Stimulated activated CD4-positive, alpha-beta T cell treated with anti-CD3 and anti-CD28 coated beads, Interleukin-2, amount 100 ng/mL, for 4 hours (primary cell): ENCODE results near the gene SPATA21.

Experiments
- DNase-seq: peaks from one replicate; pipeline ENCODE4 v3.0.0-alpha.2; 2020; ENCODE audit warnings: low read depth

The SPATA21 gene

DNA sequence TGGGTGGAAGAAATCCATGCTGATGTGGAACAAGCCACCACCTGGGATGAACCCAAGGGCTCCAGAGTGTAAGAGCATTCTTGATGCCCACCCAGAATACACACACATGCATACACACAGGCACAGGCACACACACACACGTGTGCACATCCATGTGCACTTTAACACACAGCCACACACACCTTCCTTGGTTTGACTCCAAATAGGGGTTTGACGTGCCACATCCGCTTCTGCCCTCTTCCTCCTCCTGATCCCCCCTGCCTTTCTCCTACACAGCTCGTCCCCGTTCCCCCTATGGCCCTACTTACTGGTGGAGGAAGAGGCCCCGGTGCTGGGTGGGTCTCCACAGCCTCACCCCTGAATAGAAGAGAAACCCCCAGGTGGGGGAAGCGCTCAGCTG is 16.0 kb downstream of the SPATA21 start:
- DNase-seq: no peak

DNA sequence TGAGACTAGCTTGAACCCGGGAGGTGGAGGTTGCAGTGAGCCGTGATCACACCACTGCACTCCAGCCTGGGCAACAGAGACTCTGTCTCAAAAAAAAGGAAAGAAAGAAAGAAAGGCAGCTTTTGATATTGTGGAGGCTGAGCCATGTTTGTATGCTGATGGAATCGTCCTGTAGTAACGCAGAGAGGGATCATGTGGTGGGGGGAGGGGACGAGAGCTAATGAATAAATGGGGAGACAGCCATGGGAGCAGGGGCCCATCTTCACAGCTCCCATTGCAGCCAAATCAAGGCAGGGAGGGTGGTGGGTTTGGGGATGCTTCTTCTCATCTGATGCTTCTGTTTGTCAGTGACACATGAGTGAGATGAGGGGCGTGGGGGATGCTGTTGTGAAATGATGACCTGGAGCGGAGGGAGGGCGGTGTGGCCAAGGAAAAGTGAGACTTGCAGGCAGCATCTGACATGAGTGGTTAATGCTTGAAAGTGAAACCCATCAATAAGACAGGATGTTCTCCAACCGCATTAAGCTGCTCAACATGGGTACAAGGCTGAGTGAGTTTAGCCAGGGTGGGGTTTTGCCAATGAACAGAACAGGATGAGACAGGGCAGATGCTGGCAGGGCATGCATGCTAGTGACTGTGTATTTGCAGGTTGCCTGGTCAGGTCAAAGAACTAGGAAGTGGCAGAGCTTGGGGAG is 16.7 kb downstream of the SPATA21 start:
- peak; percentile 31 for DNase-seq

DNA sequence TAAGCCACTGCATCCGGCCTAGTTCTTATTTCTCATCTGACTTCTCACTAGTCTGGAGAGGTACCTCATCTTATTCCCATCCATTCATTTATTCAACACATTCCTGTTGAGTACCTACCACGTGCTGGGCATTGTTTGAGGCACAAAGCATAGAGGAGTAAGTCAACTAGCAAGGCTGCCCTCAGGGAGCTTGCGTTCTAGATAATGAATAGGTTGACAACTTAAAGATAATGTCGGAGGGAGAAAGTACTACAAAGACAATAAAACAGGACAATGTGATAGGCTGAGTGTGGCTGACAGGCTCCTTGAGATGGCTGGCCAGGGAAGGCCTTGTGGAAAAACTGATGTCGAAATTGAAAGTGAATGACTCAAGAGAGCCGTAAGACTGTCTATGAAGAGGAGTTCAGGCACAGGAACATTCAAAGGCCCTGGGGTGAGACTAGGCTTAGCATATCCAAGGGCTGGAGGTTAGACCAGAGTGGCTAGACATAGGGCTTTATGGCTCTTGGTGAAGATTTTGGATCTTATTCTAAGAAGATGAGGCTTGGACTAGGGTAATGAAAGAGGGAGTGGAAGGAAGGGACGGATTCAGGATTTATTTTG is 18.3 kb downstream of the SPATA21 start:
- no peak for DNase-seq

DNA sequence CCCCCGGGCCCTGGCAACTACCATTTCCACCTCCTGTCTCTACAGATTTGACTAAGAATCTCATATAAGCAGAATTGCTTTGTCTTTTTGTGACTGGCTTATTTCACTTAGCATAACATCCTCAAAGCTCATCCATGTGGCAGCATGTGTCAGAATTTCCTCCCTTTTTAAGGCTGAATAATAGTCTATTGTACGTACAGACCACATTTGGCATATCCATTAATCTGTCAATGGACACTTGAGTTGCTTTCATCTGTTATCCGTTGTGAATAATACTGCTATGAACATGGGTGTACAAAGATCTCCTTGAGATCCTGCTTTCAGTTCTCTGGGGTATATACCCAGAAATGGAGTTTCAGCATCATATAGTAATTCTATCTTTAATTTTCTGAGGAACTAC is 24.0 kb downstream of the SPATA21 start:
- DNase-seq: no peak

DNA sequence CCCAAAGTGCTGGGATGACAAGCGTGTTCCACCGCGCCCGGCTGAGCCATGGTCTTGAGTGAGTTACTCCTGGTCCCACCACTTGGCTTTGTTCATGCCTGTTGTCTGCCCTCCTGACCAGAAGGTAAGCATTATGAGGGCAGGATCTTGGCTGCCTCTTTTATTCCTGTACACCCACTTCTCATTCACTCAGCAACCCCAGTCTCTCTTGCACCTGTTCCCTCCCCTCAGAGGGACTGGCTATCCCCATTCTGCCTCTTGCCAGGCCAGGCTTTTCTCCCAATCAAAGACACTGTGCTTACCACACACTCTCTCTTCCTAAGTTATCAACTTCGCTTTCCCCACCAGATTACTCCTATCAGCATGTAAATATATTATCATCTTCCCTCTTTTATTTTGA is 26.4 kb downstream of the SPATA21 start:
- no peak for DNase-seq

DNA sequence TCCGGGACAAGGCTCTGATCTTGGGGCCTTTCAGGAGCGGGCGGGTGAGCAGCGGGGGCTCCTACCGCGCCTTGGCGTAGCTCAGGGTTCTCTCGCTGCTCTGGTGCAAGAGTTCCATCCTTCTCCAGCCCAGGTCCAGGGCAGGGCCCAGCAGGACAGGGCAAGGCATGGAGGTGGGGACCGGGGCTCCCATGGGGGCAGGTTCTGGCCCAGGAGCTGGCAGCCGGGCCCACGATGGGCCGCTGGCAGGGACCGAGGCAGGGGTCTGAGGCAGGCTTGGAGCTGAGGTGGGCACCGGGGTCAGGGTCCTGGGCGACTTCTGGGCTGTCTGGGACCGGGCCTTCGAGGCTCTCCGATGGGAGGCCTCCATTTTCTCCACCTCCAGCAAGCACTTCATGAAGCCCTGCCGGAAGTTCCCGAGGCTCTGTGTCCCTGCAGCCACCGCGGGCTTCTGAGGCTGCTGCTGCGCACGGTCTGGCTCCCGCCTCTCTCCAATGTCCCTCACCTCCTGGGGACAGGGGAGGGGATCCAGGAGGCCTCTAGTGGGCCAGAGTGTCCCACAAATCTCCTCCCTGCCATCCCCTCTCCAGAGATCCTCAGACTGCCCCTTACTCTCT is 27.6 kb downstream of the SPATA21 start:
- DNase-seq: no peak

DNA sequence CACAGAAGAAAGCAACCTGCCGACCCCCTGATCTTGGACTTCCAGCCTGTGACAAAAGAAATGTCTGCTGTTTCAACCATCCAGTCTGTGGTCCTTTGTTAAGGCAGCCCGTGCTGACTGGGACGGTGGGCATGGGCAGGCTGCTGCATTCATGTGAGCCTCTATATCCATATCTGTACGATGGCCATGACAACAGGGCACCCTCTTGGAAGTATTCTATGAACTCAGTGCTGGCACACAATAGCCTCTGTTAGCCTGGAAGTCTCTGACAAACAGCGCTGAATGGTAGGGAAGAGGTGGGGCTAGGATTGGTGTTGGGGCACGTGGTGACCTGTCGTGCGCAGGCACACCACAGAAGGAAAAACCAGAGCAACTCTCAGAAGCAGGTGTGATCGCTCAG is 30.4 kb downstream of the SPATA21 start:
- DNase-seq: no peak

DNA sequence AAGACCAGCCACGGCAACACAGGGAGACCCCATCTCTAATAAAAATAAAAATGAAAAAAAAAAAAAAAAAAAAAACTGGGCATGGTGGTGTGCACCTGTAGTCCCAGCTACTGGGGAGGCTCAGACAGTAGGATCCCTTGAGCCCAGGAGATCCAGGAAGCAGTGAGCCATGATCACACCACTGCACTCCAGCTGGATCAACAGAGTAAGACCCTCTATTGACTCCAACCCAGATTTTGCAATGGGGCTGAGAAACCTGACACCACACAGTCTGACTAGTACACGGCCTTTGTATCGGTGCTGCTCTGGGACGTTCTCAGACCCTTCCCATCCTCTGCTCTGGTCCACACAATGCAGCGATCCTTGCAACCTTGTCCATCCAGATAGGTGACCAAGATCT is 31.8 kb downstream of the SPATA21 start:
- no peak for DNase-seq

DNA sequence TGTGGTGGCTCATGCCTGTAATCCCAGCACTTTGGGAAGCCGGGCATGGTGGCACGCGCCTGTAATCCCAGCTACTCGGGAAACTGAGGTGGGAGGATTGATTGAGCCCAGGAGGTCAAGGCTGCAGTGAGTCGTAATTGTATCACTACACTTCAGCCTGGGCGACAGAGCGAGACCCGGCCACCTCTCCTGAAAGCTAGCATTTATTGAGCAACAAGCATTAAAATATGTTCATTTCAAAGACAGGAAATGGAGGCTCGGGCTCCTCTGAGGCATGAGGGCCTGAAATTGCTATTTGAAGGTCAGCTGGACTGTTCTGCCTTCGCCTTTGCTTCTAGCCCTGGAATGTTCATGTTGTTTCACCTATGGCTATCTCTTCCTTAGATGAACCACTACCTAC is 34.5 kb downstream of the SPATA21 start:
- no peak for DNase-seq

DNA sequence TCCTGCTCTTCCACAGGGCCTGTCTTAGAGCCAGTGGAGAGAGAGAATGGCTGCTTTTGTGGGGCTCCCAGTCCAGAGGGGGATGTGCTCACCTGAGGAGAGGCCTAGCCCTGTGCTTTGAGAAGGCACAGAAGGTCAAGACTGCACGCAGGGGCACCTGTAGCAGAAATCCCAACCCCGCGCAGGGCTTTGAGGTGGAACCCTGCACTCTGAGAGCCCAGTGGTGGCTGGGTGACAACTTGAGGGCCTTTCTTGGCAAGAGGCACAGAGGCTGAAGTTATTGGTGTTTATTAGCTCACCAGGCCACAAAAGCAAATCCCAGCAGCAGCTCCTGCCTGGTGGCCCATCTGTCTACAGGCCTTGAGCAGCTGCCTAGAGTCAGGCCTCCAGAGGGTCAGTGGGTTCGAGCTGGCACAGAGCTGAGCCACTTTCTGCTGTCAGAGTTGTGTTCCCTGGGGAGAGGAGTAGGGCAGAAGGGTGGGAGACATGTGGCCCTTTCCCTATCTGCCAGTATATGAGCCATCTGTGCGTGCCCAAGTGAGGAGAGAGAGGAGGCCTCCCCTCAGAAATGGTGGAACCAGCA is 38.8 kb downstream of the SPATA21 start:
- DNase-seq: no peak

DNA sequence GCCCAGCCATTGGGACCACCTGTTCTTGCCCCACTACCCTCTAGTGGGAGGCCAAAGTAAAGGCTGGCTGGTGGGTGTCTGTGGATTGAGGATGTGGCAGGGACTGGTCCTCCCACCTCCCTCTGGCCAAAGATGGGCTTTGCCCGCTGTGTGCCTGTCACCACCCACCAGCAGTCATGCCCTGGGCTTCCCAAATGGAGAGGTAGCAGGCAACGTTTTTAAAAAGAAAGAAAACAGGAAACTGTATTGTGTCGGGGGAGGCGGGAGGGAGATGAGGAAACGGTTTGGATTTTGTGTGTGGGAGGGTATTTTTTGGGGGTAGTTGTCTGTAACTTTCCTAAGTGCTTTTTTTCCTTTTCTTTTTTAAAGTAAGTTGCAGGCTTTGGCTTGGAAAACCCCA is 40.1 kb downstream of the SPATA21 start:
- DNase-seq: no peak

DNA sequence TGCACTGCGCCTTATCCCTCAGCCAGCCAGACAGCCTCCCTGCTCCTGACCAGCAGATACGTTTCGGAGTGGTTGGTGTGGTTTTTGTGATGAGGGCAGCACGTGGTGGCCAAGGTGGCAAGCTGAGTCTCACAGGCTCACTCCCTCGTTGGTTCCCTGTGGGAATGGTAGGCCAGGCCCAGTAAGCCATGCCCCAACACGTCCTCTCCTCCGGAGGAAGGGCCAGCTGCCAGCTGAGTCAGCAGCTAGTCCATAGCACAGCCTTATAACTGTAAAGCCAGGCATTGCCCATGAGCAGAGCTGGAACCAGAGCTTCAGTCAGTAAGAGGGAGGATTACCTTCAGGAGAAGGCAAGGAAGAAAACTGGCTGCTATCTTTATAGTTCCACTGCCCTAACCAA is 40.6 kb downstream of the SPATA21 start:
- no peak for DNase-seq

DNA sequence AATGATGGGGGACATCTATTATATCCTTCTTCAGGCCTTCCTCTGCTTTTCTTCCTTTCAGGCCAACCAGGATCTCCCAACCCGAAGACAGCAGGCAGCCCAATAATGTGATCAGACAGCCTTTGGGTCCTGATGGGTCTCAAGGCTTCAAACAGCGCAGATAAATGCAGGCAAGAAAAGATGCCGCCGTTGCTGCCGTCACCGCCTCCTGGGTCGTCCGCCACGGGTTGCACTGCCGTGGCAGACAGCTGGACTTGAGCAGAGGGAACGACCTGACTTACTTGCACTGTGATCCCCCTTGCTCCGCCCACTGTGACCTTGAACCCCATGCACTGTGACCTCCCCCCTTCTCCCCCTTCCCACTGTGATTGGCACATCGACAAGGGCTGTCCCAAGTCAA is 42.2 kb downstream of the SPATA21 start:
- DNase-seq: no peak

DNA sequence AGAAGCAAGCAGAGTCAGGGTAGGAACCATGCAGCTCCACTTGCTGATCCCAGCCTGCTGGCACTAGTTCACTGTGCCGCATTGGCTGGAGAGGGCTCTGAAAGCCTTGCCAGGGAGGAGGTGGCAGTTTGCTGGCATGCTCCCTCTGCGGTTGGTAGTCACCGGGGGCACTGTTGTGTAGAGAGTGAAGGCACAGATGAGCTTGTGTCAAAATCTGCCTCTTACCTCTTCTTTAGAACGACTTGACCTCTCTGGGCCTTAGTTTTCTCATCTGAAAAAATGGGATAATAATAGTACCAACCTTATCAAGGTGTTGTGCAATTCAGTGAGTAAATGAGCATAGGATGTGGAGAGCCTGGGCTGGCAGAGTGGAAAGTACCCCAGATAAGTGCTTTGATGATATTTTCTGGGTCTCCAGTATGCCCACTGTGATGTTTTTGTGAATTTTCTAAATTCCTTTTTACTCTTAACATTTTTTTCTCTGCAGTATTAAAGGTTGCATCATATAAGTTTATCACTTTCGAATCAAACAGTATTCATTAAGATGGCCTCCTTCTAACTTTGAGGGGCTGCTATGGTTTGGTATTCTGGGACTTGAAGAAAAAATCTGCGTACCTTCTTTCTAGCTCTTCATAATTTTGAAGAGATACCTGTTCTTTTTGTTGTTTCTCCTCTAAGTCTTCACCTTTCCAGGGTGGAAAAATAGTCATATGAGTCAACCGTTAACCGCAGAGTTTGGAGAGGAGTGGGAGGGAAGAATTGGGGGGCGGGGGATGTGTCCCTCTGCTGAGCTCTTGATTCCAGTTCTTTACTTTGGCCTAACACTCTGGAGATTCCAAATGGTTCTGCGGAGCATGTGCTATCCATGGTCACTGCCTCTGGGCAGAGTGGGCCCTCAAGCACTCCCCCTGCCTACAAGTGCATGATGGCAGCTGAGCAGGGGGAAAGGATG is 43.4 kb downstream of the SPATA21 start:
- no peak for DNase-seq

DNA sequence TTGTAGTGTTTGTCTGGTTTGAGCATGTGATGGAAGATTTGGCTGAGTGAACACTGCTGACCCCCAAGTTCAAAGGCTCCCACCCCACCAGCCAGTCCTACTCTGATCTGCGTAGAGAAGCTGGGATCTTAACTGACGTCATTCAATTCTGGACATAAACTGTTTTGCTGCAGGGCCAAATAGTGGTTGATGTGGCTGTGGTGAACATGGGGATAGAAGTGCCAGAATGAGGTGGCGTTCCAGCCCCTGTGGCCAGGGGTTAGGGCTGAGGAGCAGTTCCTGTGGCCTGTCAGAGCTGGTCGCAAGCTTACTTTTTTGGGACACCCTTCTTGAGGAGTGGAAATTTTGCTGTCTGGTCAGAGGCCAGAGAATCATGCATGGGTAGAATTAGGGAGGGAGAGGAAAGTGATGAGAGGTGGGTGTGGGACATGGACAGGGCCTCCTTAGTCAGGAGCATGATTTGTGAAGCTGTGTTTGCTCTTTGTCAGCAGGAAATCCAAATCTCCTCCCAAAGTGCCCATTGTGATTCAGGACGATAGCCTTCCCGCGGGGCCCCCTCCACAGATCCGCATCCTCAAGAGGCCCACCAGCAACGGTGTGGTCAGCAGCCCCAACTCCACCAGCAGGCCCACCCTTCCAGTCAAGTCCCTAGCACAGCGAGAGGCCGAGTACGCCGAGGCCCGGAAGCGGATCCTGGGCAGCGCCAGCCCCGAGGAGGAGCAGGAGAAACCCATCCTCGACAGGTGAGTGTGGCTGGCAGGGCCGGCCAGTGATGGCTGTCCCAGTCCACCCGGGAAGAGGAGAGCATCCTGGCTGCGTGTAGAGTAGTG is 44.3 kb downstream of the SPATA21 start:
- no peak for DNase-seq

DNA sequence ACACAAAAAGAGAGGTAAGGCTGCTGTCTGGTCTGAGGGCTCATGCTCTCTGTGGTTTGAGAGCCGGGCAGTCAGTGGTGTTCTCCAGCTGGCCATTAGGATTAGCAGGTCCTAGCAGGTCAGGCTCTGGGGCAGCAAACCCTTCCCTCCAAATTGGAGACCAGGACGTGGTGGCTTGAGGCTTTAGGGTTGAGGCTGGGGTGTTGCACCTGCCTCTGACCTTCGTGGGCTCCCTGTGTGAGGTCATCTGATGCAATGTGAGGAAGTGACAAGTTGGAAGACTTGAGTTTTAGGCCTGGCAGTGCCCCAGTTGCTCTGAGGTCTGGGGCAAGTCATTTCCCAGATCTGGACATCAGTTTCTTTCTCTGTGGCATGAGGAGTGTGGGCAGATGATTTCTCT is 45.8 kb downstream of the SPATA21 start:
- DNase-seq: no peak

DNA sequence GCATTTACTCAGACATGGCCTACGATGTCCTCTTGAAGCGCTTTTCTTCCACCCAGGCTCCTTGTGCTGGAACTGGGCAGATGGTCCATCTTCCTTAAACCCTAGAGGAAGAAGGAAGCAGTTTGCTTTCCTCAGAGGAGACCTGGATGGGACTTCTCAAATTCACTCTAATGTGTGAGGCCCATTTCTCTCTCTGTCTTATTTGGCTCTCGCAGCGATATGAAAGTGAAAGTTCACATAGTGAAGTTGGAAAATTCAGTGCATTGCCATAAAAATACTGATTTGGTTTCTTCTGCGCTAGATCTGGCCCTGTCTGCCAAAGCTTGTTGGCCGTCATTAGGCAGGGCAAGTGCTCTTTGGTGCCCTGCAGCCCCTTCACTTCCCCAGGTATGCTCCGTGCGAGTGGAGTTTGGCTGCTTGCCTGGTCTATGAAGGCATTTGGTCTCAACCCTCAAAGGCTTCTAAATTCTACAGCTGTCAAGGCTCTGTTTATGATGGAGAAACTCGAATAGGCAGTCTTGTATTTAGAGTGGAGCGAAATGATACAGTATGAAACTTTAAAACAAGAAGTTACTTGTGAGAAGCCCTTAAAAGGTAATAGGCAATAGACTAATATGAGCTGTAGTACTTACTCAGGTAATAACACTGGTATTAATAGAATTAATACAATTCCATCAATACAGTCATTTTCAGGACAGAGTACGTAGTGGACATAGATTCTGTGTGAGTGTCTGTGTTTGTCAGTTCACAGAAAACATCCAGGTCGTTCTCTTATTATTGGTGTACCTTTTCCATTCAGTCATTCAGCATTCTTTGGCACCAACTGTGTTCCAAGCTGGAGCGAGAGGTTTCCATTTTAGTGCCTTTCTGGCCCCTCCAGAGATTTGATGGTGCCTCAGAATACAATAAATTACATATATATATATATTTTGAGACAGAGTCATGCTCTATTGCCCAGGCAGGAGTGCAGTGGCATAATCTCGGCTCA is 49.7 kb downstream of the SPATA21 start:
- DNase-seq: no peak

DNA sequence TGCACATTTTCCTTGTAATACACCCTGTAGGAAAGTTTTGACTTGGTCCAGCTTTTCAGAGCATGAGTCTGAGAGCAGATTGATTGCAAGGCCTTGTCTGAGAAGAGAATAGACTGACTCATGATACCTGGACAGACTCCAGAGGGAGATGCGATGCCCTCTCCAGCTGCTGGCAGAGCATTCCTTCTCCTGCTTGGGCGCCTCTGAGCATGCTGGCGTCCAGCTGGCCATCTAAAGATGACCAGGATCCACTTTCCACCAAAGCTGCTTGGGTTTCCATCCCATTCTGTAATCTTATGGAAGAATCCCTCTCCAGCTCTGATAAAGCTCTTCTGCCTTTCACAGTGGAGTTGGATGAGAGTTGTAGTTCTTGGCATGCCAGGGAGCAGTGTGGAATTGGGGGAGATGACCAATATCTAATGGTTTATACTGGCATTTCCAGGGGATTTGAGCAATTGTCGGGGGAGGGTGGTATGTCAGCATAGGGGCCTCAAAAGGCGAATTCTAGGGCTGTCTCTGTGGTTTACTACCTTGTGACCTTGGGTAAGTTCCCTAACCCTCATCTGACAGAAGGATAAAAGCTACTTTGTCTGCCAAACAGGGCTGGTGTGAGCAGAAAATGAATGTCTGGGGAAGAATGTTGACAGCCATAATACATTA is 50.6 kb downstream of the SPATA21 start:
- DNase-seq: no peak

DNA sequence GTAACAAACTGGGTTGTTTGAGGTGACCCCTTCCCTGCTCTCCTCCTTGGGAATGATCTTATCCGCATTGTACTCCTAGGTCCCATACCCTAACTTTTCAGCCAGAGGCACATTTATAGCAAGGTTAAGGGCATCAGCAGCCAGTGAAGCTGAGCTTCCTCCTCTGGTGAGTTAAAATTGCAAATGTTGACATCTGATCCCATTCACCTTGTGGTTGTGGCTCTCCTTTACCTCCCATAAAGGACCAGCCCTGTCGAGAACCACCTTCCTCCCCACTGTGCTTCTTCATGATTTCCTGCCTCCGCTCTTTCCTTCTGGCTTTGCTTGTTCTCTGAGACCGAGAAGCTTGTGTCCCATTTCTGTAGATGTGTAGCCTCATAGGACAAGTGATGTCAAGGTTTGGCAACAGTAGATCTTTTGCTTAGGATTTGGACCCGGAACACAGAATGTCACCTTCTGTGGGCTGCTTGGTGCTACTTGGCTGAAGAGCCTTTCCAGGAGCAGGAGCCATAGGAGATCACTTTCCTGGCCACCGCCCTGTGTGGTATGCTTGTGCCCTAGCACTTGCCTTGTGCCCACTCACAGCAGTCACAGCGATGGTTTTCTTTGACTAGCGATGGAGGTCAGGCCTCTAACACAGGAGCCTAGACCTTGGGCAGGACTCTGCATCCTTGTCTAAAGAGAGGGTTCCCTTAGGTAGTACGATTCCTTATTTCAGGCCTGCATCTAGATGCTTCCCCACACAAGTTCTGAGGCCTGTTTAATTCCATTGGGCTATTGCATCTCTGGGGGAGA is 51.4 kb downstream of the SPATA21 start:
- no peak for DNase-seq
